Nephron (organoid): ENCODE data around the gene MYL12A.
A peak's percentile ranks its signal among the peaks of the same experiment; 100 is the strongest.

Experiments
- H3K27ac Mint-ChIP-seq, 3 experiments: 2 replicates each; pipeline ENCODE4 v1.8.0; 2020; ENCODE audit warnings: mixed read lengths in 3 of 3, mild to moderate bottlenecking in 2 of 3, moderate library complexity in 1 of 3
- H3K27me3 Mint-ChIP-seq: 2 replicates; pipeline ENCODE4 v1.8.0; 2021; ENCODE audit warnings: low read depth, mild to moderate bottlenecking, moderate library complexity, mixed read lengths
- H3K36me3 Mint-ChIP-seq: 2 replicates; pipeline ENCODE4 v1.8.0; 2020; ENCODE audit warnings: low read depth, mixed read lengths
- H3K4me1 Mint-ChIP-seq: 2 replicates; pipeline ENCODE4 v1.8.0; 2020; ENCODE audit warnings: mixed read lengths
- H3K4me3 Mint-ChIP-seq, 3 experiments: 2 replicates each; pipeline ENCODE4 v1.8.0; 2020; ENCODE audit warnings: mild to moderate bottlenecking in 3 of 3, mixed read lengths in 3 of 3, moderate library complexity in 2 of 3
- H3K9me3 Mint-ChIP-seq: 2 replicates; pipeline ENCODE4 v1.8.0; 2020; ENCODE audit warnings: mixed read lengths
- TF ChIP-seq, protein P1 (sequence below), 3 experiments: fragments of 200-600 bp; sonication (generic); IDR thresholded peaks; one replicate each; pipeline ENCODE4 v1.5.0; 2021; ENCODE audit warnings: antibody characterized with exemption in 3 of 3; ENCODE audit not compliant: unreplicated experiment in 3 of 3

MYL12A gene

DNA sequence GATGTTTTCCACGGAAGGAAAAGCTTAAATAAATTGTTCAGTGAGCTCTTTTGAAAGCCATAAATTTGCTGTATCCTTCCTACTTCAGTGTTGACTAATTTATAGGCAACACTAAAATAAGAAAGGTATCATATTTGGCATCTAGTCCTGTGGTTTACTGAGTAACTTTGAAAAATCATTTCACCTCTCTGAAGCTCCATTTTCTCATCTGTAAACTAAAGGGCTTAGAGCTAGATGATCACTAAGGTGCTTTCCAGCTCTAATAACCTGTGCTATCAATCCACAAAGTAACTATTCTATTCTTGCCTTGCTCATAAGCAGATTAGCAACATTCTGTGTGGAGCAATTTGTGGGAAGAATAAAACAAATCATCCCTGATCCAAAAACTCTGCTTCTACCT, 24.2 kb upstream of the MYL12A start:
- Mint-ChIP-seq H3K4me3 (no peak overlapping the region), H3K27me3 (no peaks in the 10 kb centered on the region), H3K4me1 (peaks cover 33% of the 10 kb centered on the region), H3K27ac (no peak overlapping the region), H3K9me3 (no peaks in the 10 kb centered on the region), H3K36me3 (no peaks in the 10 kb centered on the region)
- TF ChIP-seq, protein P1, sequence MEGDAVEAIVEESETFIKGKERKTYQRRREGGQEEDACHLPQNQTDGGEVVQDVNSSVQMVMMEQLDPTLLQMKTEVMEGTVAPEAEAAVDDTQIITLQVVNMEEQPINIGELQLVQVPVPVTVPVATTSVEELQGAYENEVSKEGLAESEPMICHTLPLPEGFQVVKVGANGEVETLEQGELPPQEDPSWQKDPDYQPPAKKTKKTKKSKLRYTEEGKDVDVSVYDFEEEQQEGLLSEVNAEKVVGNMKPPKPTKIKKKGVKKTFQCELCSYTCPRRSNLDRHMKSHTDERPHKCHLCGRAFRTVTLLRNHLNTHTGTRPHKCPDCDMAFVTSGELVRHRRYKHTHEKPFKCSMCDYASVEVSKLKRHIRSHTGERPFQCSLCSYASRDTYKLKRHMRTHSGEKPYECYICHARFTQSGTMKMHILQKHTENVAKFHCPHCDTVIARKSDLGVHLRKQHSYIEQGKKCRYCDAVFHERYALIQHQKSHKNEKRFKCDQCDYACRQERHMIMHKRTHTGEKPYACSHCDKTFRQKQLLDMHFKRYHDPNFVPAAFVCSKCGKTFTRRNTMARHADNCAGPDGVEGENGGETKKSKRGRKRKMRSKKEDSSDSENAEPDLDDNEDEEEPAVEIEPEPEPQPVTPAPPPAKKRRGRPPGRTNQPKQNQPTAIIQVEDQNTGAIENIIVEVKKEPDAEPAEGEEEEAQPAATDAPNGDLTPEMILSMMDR (IDR thresholded peaks at IDR 0.05; ENCODE audit: unreplicated experiment in 3 of 3): no peak

DNA sequence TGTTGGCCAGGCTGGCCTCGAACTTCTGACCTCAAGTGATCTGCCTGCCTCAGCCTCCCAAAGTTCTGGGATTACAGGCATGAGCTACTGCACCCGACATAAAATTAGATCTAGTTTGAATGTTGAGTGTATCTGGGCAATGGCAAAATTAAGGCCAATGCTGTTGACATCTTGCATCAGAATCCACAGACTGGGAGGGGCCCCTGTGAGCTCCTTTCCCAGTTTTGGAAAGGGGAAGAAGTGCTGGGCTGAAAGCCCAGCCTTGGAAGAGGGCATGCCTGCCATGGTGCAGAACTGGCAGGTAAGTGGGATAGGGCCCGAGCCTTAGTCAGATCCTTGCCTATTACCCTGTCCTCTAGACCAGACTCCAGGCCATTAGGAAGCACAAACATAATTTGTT, 23.4 kb upstream of the MYL12A start:
- no peaks in the 10 kb centered on the region for H3K27me3 Mint-ChIP-seq
- no peaks in the 10 kb centered on the region for H3K36me3 Mint-ChIP-seq
- no peak overlapping the region for H3K4me3 Mint-ChIP-seq
- H3K27ac Mint-ChIP-seq: no peak overlapping the region
- H3K4me1 Mint-ChIP-seq: peaks cover 24% of the 10 kb centered on the region
- TF ChIP-seq, protein P1 (IDR thresholded peaks at IDR 0.05; ENCODE audit: unreplicated experiment in 3 of 3): no peak
- no peaks in the 10 kb centered on the region for H3K9me3 Mint-ChIP-seq

DNA sequence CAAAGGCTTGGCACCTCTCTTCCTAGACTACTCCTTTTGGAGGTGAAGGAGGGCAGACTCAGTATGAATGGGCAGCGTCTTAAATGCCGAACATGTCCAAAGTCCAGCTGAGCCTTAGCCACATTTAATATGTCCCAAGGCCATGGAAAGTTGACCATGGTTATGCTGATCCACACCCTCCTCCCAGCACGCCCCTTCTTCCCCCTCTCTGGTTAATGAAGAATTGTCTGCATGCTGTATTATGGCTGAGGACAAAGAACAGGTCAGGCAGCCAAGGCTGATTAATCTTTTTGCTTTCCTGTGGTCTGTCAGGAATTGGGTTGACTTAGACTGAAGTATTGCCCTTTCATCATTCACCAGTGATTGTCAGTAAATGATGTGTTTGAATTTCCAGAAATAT, 22.0 kb upstream of the MYL12A start:
- H3K27ac Mint-ChIP-seq: peak overlapping the region in 1 of 3 experiments; percentile 6
- TF ChIP-seq, protein P1 (IDR thresholded peaks at IDR 0.05; ENCODE audit: unreplicated experiment in 3 of 3): no peak
- H3K4me3 Mint-ChIP-seq: no peak overlapping the region
- no peaks in the 10 kb centered on the region for H3K27me3 Mint-ChIP-seq
- H3K9me3 Mint-ChIP-seq: no peaks in the 10 kb centered on the region
- H3K36me3 Mint-ChIP-seq: no peaks in the 10 kb centered on the region
- H3K4me1 Mint-ChIP-seq: peaks cover 11% of the 10 kb centered on the region

GRCh38 chr18:3226048-3226447, 21.6 kb upstream of the MYL12A start:
- Mint-ChIP-seq H3K4me1 (peaks cover 10% of the 10 kb centered on the region), H3K9me3 (no peaks in the 10 kb centered on the region), H3K27ac (no peak overlapping the region), H3K36me3 (no peaks in the 10 kb centered on the region), H3K27me3 (no peaks in the 10 kb centered on the region), H3K4me3 (no peak overlapping the region)
- TF ChIP-seq, protein P1 (IDR thresholded peaks at IDR 0.05; ENCODE audit: unreplicated experiment in 3 of 3): no peak

DNA sequence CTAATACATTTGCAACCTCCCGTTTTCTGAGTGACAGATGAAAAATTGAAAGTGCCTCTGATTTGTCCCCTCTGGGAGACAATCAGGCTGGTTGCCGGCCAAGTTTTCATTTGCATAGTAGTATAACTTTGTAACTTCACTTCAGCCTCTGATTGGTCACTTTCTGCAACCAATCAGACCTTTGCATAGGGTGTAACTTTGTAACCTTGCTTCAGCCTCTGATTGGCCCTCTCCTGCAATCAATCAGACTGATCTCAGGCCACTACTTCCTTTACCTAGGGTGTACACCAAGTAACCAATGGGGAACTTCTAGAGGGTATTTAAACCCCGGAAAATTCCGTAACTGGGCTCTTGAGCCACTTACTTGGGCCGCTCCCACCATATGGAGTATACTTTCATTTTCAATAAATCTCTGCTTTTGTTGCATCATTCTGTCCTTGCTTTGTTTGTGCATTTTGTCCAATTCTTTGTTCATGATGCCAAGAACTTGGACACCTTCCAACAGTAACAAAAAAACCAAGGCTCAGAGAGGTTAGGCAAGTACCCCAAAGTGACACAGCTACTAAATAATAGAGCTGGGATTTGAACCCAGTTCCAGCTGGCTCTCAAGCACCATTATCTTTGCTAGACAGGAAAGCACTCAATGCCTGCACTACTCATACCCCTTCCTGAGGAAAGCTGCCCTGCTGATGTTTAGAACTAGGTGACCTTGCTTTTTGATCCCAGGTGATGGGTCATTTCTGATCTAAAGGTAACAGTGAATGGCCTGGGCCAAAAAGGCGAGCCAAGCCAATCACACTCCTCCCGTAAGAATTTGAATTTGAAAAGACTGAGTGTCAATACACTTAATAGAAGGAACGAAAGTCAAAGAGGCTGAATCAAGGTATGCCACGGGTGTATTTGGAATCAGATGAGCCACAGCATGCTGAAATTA, 16.9 kb upstream of the MYL12A start:
- Mint-ChIP-seq H3K27me3 (no peaks in the 10 kb centered on the region), H3K4me1 (peaks cover 10% of the 10 kb centered on the region), H3K9me3 (no peaks in the 10 kb centered on the region), H3K27ac (no peak overlapping the region), H3K4me3 (no peak overlapping the region), H3K36me3 (no peaks in the 10 kb centered on the region)
- TF ChIP-seq, protein P1 (IDR thresholded peaks at IDR 0.05; ENCODE audit: unreplicated experiment in 3 of 3): no peak

- H3K36me3 Mint-ChIP-seq: no peaks in the 10 kb centered on the region
- H3K27ac Mint-ChIP-seq: no peak overlapping the region
- TF ChIP-seq, protein P1 (IDR thresholded peaks at IDR 0.05; ENCODE audit: unreplicated experiment in 3 of 3): no peak
- no peaks in the 10 kb centered on the region for H3K9me3 Mint-ChIP-seq
- no peaks in the 10 kb centered on the region for H3K27me3 Mint-ChIP-seq
- H3K4me1 Mint-ChIP-seq: no peaks in the 10 kb centered on the region
- H3K4me3 Mint-ChIP-seq: no peak overlapping the region
Measured at GRCh38 chr18:3233004-3233403, 14.6 kb upstream of the MYL12A start.
